GM20431 (cell line): ENCODE measurements around the gene PRPF6.
"Not testable (repeated sequence)": the region's sequence is repeated elsewhere in the genome, so short reads cannot be mapped to it uniquely, and the experiment has no call there.

ENCODE experiments used
- in situ Hi-C: fragments of 300-500 bp; cut with MseI, MboI; formaldehyde crosslinking; loops from one replicate; pipeline ENCODE4 v1.15.0; 2020; ENCODE audit warnings: low sequenced_read_pairs; ENCODE audit not compliant: unreplicated experiment

PRPF6 gene

DNA sequence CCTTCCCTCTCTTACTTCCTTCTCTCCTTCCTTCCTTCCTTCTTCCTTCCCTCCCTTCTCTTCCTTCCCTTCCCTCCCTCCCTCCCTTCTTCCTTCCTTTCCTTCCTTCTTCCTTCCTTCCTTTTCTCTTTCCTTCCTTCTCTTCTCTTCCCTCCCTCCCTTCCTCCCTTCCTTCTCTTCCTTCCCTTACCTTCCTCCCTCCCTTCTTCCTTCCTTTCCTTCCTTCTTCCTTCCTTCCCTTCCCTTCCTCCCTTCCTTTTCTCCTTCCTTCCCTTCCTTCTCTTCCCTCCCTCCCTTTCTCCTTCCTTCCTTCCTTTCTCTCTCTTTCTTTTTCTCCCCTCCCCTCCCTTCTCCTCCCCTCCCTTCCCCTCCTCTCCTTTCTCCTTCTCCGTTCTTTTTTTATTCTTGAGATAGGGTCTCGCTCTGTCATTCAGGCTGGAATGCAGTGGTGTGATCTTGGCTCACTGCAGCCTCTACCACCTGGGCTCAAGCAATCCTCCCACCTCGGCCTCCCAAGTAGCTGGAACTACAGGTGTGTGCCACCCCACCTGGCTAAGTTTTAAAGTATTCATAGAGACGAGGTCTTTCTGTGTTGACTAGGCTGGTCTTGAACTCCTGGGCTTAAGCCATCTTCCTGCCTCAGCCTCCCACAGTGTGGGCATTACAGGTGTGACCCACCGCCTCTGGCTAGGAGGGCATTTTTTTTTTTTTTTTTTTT lies 10.1 kb upstream of the PRPF6 start:
- in situ Hi-C loops, result no loop called here

DNA sequence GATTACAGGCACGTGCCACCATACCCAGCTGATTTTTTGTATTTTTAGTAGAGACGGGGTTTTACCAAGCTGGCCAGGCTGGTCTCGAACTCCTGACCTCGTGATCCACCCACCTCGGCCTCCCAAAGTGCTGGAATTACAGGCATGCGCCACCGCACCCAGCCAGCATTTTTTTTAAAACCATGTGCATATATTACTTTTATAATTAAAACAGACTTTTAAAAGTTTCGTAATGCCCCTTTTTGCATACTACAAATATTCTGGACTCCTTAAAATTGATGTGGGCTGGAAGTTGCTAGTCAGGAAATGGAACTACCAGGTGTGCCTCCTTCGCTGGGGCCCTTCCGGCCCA lies 9.0 kb upstream of the PRPF6 start:
- in situ Hi-C loops, result not testable (repeated sequence)

DNA sequence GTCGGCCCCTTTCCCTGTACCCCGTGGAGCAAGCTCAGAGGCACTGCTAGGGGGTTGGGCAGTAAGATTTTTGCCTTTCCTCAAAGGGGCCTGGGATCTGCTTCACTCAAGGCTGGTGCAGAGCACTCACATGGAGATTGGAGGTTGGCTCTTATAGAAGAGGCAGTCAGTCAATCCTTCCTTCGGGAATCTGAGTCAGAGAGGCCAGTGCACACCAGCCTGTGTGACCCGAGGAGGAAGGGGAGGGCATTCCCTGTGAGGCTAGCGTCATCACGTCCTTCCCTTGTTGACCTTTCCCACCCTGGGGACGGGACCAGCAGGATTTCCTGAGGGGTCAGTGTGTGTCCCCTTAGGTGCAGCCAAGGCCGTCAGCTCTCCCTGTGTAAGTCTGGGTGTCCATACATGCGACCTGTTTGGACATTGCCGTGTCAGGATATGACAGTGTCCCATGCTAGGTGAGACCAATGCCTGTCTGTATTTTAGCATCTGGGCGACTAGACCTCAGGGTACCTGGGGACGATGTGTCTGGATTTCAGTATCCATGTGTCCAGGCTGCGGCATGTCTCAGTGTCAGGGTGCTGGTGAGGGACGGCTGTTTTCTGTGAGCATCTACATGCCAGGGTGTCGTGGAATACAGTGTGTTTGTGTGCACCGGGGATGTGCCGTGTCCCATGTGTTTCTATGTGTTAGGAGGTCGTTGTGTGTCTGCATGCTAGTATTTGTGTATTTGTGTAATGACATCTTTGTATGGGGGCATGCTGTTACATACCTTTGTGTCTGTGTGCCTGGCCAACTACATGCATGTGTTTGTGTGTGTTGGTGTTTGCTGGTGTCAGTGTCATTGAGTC lies 8.4 kb upstream of the PRPF6 start:
- in situ Hi-C loops, result no loop called here

DNA sequence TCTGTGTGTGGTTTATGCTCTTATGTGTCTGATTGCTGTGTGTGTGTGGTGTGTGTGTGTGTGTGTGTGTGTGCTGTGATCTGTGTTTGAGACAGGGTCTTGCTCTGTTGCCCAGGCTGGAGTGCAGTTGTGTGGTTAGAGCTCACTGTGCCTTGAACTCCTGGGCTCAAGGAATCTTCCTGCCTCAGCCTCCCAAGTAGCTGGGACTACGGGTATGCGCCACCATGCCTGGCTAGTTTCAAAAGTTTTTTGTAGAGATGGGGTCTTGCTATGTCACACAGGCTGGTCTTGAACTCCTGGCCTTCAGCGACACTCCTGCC lies 7.8 kb upstream of the PRPF6 start:
- in situ Hi-C loops, result no loop called here

- in situ Hi-C loops, result no loop called here
Observed at GRCh38 chr20:63973636-63974401, 7.1 kb upstream of the PRPF6 start.

DNA sequence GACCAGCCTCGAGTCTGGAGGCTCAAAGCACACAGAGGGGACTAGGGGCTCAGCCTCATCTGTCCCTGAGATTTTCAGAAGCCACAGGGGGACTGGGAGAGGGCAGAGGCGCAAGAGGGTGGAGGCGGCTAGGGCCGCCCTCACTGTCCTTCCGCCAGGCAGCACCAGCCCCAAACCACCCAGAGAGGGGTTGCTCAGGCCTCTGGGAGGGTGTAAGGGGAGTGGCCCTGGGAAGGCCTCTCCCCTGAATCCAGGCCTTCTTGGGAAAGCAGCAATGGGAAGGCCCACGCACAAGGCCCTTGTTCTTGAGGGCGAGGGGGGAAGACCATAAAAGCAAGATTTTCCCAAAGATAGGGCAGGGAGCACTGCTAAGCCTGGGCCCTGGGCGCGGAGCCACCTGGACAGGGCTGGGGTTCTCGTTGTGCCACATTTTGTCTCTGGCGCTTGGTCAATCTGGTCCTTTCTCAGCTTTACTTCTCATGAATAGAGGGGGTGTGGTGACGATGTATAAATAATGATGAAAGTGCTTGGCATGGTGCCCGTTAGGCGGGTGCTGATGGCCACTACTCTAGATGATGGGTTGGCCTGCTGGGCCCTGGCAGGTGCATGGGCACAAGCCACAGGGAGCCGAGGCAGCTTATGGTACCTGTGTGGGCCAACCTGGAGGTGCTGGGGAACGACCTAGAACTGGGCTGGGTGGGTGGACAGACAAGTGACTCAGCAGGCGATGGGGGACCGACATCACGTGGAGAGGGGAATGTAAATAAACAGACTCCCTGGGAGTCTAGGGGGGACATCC lies 6.3 kb upstream of the PRPF6 start:
- in situ Hi-C loops, result no loop called here

GRCh38 chr20:63976511-63976910 lies 4.4 kb upstream of the PRPF6 start:
- in situ Hi-C loops, result not testable (repeated sequence)

- in situ Hi-C loops, result no loop called here
Observed at GRCh38 chr20:63976980-63977738, 3.8 kb upstream of the PRPF6 start.

- in situ Hi-C loops, result no loop called here
Observed at GRCh38 chr20:63977739-63978276, 3.1 kb upstream of the PRPF6 start.

DNA sequence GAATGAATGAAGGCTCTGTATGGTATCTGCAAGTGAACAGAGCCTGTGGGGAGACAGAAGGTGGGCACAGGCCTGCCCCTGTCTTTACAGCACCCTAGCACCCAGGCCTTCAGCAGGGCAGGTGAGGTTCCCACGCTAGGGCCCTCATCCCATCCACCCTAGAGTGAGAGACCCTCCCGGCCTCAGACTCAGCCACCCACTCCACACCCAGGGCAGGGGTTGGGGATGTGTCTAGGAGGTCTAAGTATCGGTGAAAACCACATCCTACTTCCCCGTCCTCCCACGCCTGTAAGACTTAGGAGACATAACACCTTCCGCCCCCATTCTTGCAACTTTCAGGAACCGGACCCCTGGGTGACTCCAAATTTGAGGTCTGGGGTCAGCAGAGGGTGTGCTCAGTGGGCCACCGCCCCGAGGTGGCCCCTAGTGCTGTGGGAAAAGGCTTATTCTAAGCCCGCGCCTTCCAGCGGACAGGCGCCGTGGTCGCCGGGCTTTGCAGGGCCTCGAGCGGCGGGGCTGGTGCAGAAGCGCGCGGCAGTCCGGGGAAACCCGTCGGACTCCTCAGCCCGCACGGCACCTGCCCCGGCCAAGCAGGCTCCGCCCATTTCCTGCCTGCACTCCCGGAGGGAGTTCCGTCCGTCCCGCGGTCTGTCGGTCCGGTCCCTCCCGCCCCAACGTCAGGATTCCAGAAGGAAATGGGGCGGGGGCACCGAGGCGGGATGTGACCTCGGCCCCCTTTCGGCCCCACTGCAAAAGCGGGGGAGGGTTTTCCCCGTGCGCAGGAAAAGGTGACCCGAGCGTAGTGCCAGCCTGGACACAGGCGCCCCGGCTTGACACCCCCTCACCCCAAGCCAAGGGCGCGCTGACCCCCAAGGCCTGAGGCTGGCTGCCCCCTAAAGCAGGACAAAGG lies 2.4 kb upstream of the PRPF6 start:
- in situ Hi-C loops, result no loop called here

DNA sequence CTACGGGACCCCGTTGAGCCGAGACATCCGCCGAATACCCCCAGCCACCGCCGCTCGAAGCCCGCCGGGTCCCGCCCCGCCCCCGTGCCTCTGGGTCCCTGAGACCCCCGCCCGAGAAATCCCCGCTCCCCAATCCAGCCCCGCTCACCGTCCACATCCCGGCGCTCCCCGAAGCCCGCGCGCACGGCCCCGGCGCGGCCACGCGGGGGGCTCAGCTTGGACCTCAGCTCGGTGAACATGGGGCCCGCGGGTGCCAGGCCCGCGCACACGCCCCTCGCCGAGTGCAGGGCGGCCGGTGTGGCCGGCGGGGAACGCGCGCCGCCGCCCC lies 1.7 kb upstream of the PRPF6 start:
- in situ Hi-C loops, result no loop called here

- in situ Hi-C loops, result no loop called here
Observed at GRCh38 chr20:63979557-63980316, 1.2 kb upstream of the PRPF6 start, which contains the start of gene SAMD10. Gene SAMD10, minus strand, starts transcription at chr20:63979642. Its CDS starts 175 bp downstream, at chr20:63979467.

- in situ Hi-C loops, result no loop called here
Observed at GRCh38 chr20:63980317-63980805, 571 bp upstream of the PRPF6 start.

DNA sequence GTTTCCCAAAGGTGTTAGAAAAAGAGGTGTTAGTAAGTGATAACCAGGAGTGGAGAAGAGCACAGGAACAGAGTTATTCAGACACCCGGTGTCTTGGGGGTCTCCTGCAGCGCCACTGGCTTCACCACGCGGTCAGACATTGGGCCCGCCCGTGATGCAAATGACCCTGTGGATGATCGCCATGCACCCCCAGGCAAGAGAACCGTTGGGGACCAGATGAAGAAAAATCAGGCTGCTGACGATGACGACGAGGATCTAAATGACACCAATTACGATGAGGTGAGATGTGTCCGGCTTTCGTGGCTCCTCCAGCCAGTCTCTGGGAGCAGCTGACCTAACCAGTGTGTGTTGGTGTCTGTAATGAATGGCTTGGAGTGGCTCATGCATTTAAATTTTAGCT lies 2.0 kb downstream of the PRPF6 start:
- in situ Hi-C loops, result no loop called here

DNA sequence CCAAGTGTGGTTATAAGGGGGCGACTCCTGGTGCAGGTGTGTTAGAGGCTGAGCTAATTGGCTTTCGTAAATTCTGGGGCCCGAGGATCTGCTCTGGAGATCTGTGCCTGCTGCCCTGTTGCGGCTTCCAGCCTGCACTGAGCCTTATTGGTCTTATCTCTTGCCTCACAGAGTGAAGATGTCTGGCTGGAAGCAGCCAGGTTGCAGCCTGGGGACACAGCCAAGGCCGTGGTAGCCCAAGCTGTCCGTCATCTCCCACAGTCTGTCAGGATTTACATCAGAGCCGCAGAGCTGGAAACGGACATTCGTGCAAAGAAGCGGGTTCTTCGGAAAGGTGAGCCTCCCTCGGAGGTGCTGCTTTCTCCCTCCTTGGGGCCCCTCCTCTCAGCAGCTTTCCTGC lies 20.0 kb downstream of the PRPF6 start:
- in situ Hi-C loops, result no loop called here

DNA sequence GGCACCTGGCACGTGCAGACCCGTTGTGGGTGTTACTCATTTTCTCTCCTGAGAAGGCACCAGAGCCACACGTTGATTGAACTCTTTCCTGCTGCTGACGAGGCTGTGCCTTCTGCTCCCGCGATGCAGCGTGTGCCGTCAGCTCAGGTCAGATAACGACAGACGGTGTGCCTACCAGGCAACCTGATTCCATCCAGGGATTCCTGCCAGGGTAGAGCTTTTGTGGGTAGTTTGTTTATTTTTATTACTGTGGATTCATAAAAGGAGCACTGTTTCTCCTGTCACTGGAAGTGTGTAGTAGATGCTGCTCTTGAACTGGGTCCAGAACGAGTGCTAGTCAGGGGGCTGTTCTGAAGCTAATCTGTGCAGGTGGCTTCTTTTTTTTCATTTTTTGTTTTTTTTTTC lies 20.7 kb downstream of the PRPF6 start:
- in situ Hi-C loops, result no loop called here

DNA sequence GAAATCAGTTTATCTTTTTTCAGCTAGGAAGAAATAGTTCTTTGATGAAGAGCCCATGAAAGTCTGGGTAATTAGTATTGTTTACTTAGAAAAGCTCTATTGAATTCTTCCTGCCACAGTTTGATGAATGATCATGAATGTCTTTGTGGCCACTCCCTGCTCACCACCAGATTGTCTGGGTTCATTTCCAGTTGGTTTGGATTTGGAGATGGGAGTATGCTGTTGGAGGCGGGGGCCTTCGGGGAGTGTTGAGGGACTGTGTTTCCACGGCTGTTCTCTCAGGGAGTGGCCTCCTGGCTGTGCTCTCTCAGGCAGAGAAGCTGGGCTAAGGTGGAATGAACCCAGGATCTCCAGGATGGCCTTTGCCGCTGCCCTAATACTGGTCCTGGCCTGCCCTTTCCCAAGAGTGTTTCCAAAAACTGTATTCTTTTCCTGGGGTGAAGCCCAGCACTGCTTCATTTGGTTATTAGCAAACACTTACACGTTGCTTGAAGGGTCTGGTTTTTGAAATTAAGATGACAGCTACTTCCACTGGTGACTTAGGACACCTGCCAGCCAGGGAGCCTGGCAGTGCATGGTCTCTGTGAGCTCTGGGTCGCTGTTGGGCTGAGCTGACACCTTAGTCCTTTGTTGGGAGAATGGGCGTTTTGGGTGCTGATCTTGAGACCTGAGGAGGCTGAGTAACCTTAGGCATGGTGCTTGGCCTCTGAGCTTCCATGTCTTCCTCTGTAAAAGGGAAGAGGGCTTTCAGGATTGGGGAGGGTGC lies 23.2 kb downstream of the PRPF6 start:
- in situ Hi-C loops, result no loop called here
